ENCODE data around the gene SLC25A1.
"Not testable (repeated sequence)": the region's sequence is repeated elsewhere in the genome, so short reads cannot be mapped to it uniquely, and the experiment has no call there.

Gene SLC25A1

DNA sequence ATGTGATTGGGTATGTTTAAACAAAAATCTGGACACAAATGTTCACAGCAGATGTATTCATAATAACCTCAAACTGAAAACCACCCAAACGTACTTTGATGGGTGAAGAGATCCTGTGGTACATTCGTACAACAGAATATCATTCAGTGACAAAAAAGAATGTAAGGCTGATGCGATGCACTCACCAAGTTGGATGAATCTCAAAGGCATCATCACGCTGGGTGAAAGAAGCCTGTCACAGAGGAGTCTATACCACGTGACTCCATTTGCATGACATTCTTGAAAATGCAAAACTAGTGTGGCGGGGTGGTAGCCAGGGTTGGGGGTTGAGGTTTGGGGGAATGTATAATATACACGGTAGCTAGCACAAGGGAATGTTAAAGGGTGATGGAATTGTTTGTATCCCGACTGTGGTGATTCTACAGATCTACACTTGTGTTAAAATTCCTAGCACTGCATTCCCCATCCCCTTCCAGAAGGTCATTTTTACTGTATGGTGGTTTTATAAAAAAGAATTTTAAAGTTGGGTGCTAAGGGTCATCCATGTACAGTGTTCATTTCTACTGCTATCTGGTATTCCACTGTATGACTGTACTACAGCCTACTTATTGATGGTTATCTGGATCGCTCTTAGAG lies 35.0 kb upstream of the SLC25A1 start:
- TF ChIP-seq ZNF274 (IDR thresholded peaks at IDR 0.05; ENCODE audit: low read depth, low read length), result no peak
- no peak overlapping the region for H3K4me3 ChIP-seq (ENCODE audit: low read length)

GRCh38 chr22:19213001-19213400 lies 34.5 kb upstream of the SLC25A1 start:
- H3K4me3 ChIP-seq (ENCODE audit: low read length), result no peak overlapping the region

DNA sequence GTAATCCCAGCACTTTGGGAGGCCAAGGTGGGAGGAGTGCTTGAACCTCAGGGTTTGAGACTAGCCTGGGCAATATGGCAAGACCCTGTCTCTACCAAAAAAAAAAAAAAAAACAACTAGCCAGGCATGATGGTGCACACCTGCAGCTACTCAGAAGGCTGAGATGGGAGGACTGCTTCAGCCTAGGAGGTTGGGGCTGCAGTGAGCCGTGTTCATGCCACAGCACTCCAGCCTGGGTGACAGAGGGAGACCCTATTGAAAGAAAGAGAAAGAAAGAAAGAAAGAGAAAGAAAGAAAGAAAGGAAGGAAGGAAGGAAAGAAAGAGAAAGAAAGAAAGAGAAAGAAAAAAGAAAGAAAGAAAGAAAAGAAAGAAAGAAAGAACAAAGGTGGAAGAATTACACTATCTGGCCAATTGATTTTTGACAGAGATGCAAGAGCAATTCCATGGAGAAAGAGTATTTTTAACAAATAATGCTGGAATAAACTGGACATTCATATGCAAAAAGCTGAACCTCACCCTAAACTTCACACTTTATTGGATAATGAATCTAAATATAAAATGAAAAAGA lies 33.9 kb upstream of the SLC25A1 start:
- no peak overlapping the region for H3K4me3 ChIP-seq (ENCODE audit: low read length)
- TF ChIP-seq ZNF274 (IDR thresholded peaks at IDR 0.05; ENCODE audit: low read depth, low read length), result no peak

More at GRCh38 chr22:19213001-19213400, 34.5 kb upstream of the SLC25A1 start:
- no peak for TF ChIP-seq ZNF274 (IDR thresholded peaks at IDR 0.05; ENCODE audit: low read depth, low read length)

GRCh38 chr22:19210188-19210587 lies 31.7 kb upstream of the SLC25A1 start:
- H3K4me3 ChIP-seq (ENCODE audit: low read length), result no peak overlapping the region
- TF ChIP-seq ZNF274 (IDR thresholded peaks at IDR 0.05; ENCODE audit: low read depth, low read length), result no peak

- no peak overlapping the region for H3K4me3 ChIP-seq (ENCODE audit: low read length)
- no peak for TF ChIP-seq ZNF274 (IDR thresholded peaks at IDR 0.05; ENCODE audit: low read depth, low read length)
Measured at GRCh38 chr22:19208287-19208847, 29.8 kb upstream of the SLC25A1 start.

DNA sequence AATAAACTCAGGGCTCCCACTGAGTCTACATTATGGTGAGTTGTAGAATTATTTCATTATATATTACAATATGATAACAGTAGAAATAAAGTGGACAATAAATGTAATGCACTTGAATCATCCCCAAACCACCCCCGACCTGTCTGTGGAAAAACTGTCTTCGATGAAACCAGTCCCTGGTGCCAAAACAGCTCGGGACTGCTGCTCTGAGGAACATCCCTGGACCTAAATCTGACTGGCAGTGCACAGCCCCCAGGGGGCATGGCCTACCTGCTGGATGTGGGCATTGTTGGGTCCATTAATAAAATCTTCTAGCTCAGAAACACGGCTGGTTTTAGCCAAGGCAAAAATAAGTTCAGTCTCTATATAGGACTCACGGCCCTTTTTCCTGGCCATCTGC lies 29.3 kb upstream of the SLC25A1 start:
- no peak for TF ChIP-seq ZNF274 (IDR thresholded peaks at IDR 0.05; ENCODE audit: low read depth, low read length)
- no peak overlapping the region for H3K4me3 ChIP-seq (ENCODE audit: low read length)

- TF ChIP-seq ZNF274 (IDR thresholded peaks at IDR 0.05; ENCODE audit: low read depth, low read length), result no peak
- H3K4me3 ChIP-seq (ENCODE audit: low read length), result no peak overlapping the region
Measured at GRCh38 chr22:19207401-19207808, 28.9 kb upstream of the SLC25A1 start.

- no peak overlapping the region for H3K4me3 ChIP-seq (ENCODE audit: low read length)
- no peak for TF ChIP-seq ZNF274 (IDR thresholded peaks at IDR 0.05; ENCODE audit: low read depth, low read length)
Measured at GRCh38 chr22:19206287-19206686, 27.8 kb upstream of the SLC25A1 start.

DNA sequence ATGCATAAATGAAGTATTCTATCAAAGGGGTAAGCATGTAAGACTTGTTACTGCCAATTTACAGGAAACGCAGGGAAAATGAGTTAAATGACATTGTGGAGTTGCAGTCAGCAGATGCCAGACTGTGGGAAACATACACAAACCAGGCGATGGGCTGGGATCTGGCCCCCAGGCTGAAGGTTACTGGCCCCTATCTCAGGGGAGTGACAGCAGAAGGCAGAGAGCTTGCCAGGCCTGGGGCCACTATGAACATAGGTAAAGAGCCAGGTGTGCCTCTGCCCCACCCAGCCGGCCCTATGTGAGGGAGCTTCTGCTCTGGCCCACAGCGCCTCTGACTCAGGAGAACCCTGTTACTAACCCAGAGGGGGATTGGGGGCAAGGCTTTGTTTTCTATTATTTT lies 26.1 kb upstream of the SLC25A1 start:
- no peak overlapping the region for H3K4me3 ChIP-seq (ENCODE audit: low read length)
- TF ChIP-seq ZNF274 (IDR thresholded peaks at IDR 0.05; ENCODE audit: low read depth, low read length), result no peak

GRCh38 chr22:19203834-19204233 lies 25.3 kb upstream of the SLC25A1 start:
- no peak overlapping the region for H3K4me3 ChIP-seq (ENCODE audit: low read length)
- no peak for TF ChIP-seq ZNF274 (IDR thresholded peaks at IDR 0.05; ENCODE audit: low read depth, low read length)

DNA sequence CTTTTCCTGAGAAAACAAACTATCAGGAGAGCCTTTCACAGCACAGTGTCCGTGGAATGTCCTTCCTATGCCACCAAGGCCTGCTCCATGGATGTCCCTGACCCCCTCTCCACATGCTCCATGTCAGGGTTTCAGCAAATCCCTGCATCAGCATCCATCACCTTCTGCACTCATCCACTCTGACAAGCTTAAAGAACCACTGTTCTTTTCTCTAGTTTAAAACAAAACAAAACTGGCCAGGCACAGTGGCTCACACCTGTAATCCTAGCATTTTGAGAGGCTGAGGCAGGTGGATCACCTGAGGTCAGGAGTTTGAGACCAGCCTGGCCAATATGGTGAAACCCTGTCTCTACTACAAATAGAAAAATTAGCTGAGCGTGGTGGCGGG lies 24.3 kb upstream of the SLC25A1 start:
- not testable (repeated sequence) for H3K4me3 ChIP-seq (ENCODE audit: low read length)

DNA sequence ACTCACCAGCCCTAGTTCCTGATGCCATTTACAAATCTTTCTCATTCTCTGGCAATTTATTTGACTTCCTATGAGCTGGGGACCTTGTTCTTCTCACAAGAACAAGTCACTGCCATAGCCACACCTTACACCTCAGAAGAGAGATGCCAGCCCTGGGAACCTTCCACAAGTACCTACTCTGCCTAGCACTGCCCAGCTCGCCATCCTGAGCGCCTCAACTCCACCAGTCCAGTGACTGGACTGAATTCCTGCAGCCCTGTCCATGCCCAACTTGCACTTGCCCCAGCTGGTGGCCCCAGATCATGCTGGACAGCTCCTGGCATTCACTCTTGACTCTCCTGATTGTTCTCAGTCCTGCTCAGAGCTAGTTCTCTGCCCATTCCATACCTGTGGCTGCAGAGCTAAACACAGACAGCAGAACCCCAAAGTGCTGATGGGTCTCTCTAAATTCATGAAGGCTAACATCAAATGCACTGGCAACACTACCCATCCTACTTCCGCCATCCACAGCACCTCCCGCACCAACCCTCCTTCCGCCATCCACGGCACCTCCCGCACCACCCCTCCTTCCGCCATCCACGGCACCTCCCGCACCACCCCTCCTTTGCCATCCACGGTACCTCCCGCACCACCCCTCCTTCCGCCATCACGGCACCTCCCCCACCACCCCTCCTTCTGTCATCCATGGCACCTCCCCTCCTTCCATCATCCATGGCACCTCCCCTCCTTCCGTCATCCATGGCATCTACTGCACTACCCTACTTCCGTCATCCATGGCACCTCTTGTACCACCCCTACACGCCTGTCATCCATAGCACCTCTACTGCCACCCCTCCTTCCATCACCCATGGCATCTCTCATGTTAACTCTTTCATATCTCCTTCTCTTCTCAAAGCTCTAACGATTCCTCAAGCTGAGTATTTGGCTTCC lies 23.6 kb upstream of the SLC25A1 start:
- no peak overlapping the region for H3K4me3 ChIP-seq (ENCODE audit: low read length)
- no peak for TF ChIP-seq ZNF274 (IDR thresholded peaks at IDR 0.05; ENCODE audit: low read depth, low read length)

GRCh38 chr22:19201130-19201868 lies 22.8 kb upstream of the SLC25A1 start:
- TF ChIP-seq ZNF274 (IDR thresholded peaks at IDR 0.05; ENCODE audit: low read depth, low read length), result no peak

GRCh38 chr22:19199479-19199878 lies 20.9 kb upstream of the SLC25A1 start:
- H3K4me3 ChIP-seq (ENCODE audit: low read length), result no peak overlapping the region
- no peak for TF ChIP-seq ZNF274 (IDR thresholded peaks at IDR 0.05; ENCODE audit: low read depth, low read length)

More at GRCh38 chr22:19201130-19201868, 22.8 kb upstream of the SLC25A1 start:
- no peak overlapping the region for H3K4me3 ChIP-seq (ENCODE audit: low read length)
